ENCODE results near the gene MAL.

Gene MAL

GRCh38 chr2:94979406-94980375 lies 45.8 kb upstream of the MAL start:
- Histone ChIP-seq H2BK5ac (ENCODE audit: low read length) (no peak overlapping the region), H2AK5ac (ENCODE audit: low read depth, low read length) (no peak overlapping the region), H2BK12ac (ENCODE audit: low read length) (no peak overlapping the region), H3K4me3 (ENCODE audit: low read length in 2 of 2) (no peak overlapping the region), H3K4ac (ENCODE audit: low read length) (no peak overlapping the region), H3K27me3 (ENCODE audit: control insufficient read depth in 3 of 3, insufficient read depth in 3 of 3, low read depth in 1 of 3, low read length in 3 of 3) (peaks cover 0 to 2% (median 0%) of the 10 kb centered on the region in 3 experiments), H3K9me3 (replicated peaks in 1 of 2; ENCODE audit: control insufficient read depth in 2 of 2, insufficient read depth in 1 of 2, low read depth in 1 of 2, low read length in 2 of 2) (no peaks in the 10 kb centered on the region), H4K8ac (ENCODE audit: low read depth, low read length) (no peak overlapping the region), H3K27ac (replicated peaks; ENCODE audit: low read length) (no peak overlapping the region), H3K79me1 (ENCODE audit: low read depth, low read length) (peaks cover 2% of the 10 kb centered on the region), H3K23ac (ENCODE audit: low read depth, low read length, poor library complexity) (no peak overlapping the region), H3K4me1 (ENCODE audit: control insufficient read depth in 2 of 2, insufficient read depth in 1 of 2, low read depth in 1 of 2, low read length in 2 of 2) (no peaks in the 10 kb centered on the region), H3K14ac (ENCODE audit: low read length) (no peak overlapping the region), H3K9ac (ENCODE audit: low read depth, low read length, poor library complexity) (no peak overlapping the region), H2BK15ac (ENCODE audit: low read length) (no peak overlapping the region), H3K36me3 (replicated peaks in 1 of 2; ENCODE audit: control insufficient read depth in 2 of 2, insufficient read depth in 2 of 2, low read length in 2 of 2) (no peaks in the 10 kb centered on the region), H2AFZ (ENCODE audit: low read length) (no peak overlapping the region), H3K18ac (ENCODE audit: low read length) (no peak overlapping the region), H4K91ac (ENCODE audit: low read depth, low read length, poor library complexity) (no peak overlapping the region), H2BK120ac (ENCODE audit: low read depth, low read length) (no peak overlapping the region), H3K4me2 (ENCODE audit: insufficient read depth, low read length, poor library complexity, severe bottlenecking) (no peak overlapping the region)
- no peak for DNase-seq (ENCODE audit: low spot score)
- no CpG with 5 or more reads among the region's 10 CpGs for WGBS, 2 donors (ENCODE audit: extremely low coverage in 2 of 2, insufficient read length in 2 of 2, insufficient replicate concordance in 1 of 2)

- H4K8ac ChIP-seq (ENCODE audit: low read depth, low read length), result no peak overlapping the region
- peaks cover 2% of the 10 kb centered on the region for H3K79me1 ChIP-seq (ENCODE audit: low read depth, low read length)
- peak overlapping the region; percentile 43 for H2AK5ac ChIP-seq (ENCODE audit: low read depth, low read length)
- H3K18ac ChIP-seq (ENCODE audit: low read length), result peak overlapping the region; percentile 25
- no peak overlapping the region for H2AFZ ChIP-seq (ENCODE audit: low read length)
- H3K27me3 ChIP-seq (ENCODE audit: control insufficient read depth in 3 of 3, insufficient read depth in 3 of 3, low read depth in 1 of 3, low read length in 3 of 3), result peaks cover 0 to 5% (median 0%) of the 10 kb centered on the region in 3 experiments
- no peak overlapping the region for H2BK5ac ChIP-seq (ENCODE audit: low read length)
- H2BK12ac ChIP-seq (ENCODE audit: low read length), result no peak overlapping the region
- H3K4me2 ChIP-seq (ENCODE audit: insufficient read depth, low read length, poor library complexity, severe bottlenecking), result no peak overlapping the region
- H3K23ac ChIP-seq (ENCODE audit: low read depth, low read length, poor library complexity), result no peak overlapping the region
- H2BK120ac ChIP-seq (ENCODE audit: low read depth, low read length), result no peak overlapping the region
- H3K4me3 ChIP-seq (ENCODE audit: low read length in 2 of 2), result no peak overlapping the region
- no peak overlapping the region for H3K4ac ChIP-seq (ENCODE audit: low read length)
- H3K9me3 ChIP-seq (replicated peaks in 1 of 2; ENCODE audit: control insufficient read depth in 2 of 2, insufficient read depth in 1 of 2, low read depth in 1 of 2, low read length in 2 of 2), result no peaks in the 10 kb centered on the region
- WGBS, 2 donors (ENCODE audit: extremely low coverage in 2 of 2, insufficient read length in 2 of 2, insufficient replicate concordance in 1 of 2), result no CpG with 5 or more reads among the region's 15 CpGs
- H3K9ac ChIP-seq (ENCODE audit: low read depth, low read length, poor library complexity), result no peak overlapping the region
- no peak overlapping the region for H3K27ac ChIP-seq (replicated peaks; ENCODE audit: low read length)
- no peaks in the 10 kb centered on the region for H3K4me1 ChIP-seq (ENCODE audit: control insufficient read depth in 2 of 2, insufficient read depth in 1 of 2, low read depth in 1 of 2, low read length in 2 of 2)
- no peak overlapping the region for H3K14ac ChIP-seq (ENCODE audit: low read length)
- H4K91ac ChIP-seq (ENCODE audit: low read depth, low read length, poor library complexity), result no peak overlapping the region
- no peak overlapping the region for H2BK15ac ChIP-seq (ENCODE audit: low read length)
- H3K36me3 ChIP-seq (replicated peaks in 1 of 2; ENCODE audit: control insufficient read depth in 2 of 2, insufficient read depth in 2 of 2, low read length in 2 of 2), result no peaks in the 10 kb centered on the region
- DNase-seq (ENCODE audit: low spot score), result no peak
Measured at GRCh38 chr2:94980406-94980805, 45.1 kb upstream of the MAL start.

GRCh38 chr2:94982156-94982555 lies 43.4 kb upstream of the MAL start:
- WGBS, 2 donors (ENCODE audit: extremely low coverage in 2 of 2, insufficient read length in 2 of 2, insufficient replicate concordance in 1 of 2), result no CpG with 5 or more reads among the region's 6 CpGs
- Histone ChIP-seq H3K4me1 (ENCODE audit: control insufficient read depth in 2 of 2, insufficient read depth in 1 of 2, low read depth in 1 of 2, low read length in 2 of 2) (no peaks in the 10 kb centered on the region), H2AK5ac (ENCODE audit: low read depth, low read length) (no peak overlapping the region), H2BK5ac (ENCODE audit: low read length) (no peak overlapping the region), H3K14ac (ENCODE audit: low read length) (no peak overlapping the region), H4K91ac (ENCODE audit: low read depth, low read length, poor library complexity) (no peak overlapping the region), H4K8ac (ENCODE audit: low read depth, low read length) (no peak overlapping the region), H3K9ac (ENCODE audit: low read depth, low read length, poor library complexity) (no peak overlapping the region), H3K9me3 (replicated peaks in 1 of 2; ENCODE audit: control insufficient read depth in 2 of 2, insufficient read depth in 1 of 2, low read depth in 1 of 2, low read length in 2 of 2) (no peaks in the 10 kb centered on the region), H2BK15ac (ENCODE audit: low read length) (no peak overlapping the region), H3K23ac (ENCODE audit: low read depth, low read length, poor library complexity) (no peak overlapping the region), H3K79me1 (ENCODE audit: low read depth, low read length) (peaks cover 2% of the 10 kb centered on the region), H3K4ac (ENCODE audit: low read length) (no peak overlapping the region), H2BK120ac (ENCODE audit: low read depth, low read length) (no peak overlapping the region), H3K27ac (replicated peaks; ENCODE audit: low read length) (no peak overlapping the region), H3K27me3 (ENCODE audit: control insufficient read depth in 3 of 3, insufficient read depth in 3 of 3, low read depth in 1 of 3, low read length in 3 of 3) (peaks cover 0 to 5% (median 3%) of the 10 kb centered on the region in 3 experiments), H3K18ac (ENCODE audit: low read length) (no peak overlapping the region), H3K36me3 (replicated peaks in 1 of 2; ENCODE audit: control insufficient read depth in 2 of 2, insufficient read depth in 2 of 2, low read length in 2 of 2) (no peaks in the 10 kb centered on the region), H3K4me3 (ENCODE audit: low read length in 2 of 2) (no peak overlapping the region), H2AFZ (ENCODE audit: low read length) (no peak overlapping the region), H2BK12ac (ENCODE audit: low read length) (no peak overlapping the region), H3K4me2 (ENCODE audit: insufficient read depth, low read length, poor library complexity, severe bottlenecking) (no peak overlapping the region)
- no peak for DNase-seq (ENCODE audit: low spot score)

- H3K27me3 ChIP-seq (ENCODE audit: control insufficient read depth in 3 of 3, insufficient read depth in 3 of 3, low read depth in 1 of 3, low read length in 3 of 3), result peaks cover 0 to 4% (median 3%) of the 10 kb centered on the region in 3 experiments
- H2AFZ ChIP-seq (ENCODE audit: low read length), result no peak overlapping the region
- no peak overlapping the region for H3K4me2 ChIP-seq (ENCODE audit: insufficient read depth, low read length, poor library complexity, severe bottlenecking)
- no peaks in the 10 kb centered on the region for H3K9me3 ChIP-seq (replicated peaks in 1 of 2; ENCODE audit: control insufficient read depth in 2 of 2, insufficient read depth in 1 of 2, low read depth in 1 of 2, low read length in 2 of 2)
- no peak overlapping the region for H2BK15ac ChIP-seq (ENCODE audit: low read length)
- no peak overlapping the region for H3K23ac ChIP-seq (ENCODE audit: low read depth, low read length, poor library complexity)
- H4K91ac ChIP-seq (ENCODE audit: low read depth, low read length, poor library complexity), result no peak overlapping the region
- no peak overlapping the region for H2AK5ac ChIP-seq (ENCODE audit: low read depth, low read length)
- no peak overlapping the region for H3K4ac ChIP-seq (ENCODE audit: low read length)
- H3K27ac ChIP-seq (replicated peaks; ENCODE audit: low read length), result no peak overlapping the region
- H3K79me1 ChIP-seq (ENCODE audit: low read depth, low read length), result peaks cover 2% of the 10 kb centered on the region
- H3K4me3 ChIP-seq (ENCODE audit: low read length in 2 of 2), result no peak overlapping the region
- H2BK120ac ChIP-seq (ENCODE audit: low read depth, low read length), result no peak overlapping the region
- no peaks in the 10 kb centered on the region for H3K4me1 ChIP-seq (ENCODE audit: control insufficient read depth in 2 of 2, insufficient read depth in 1 of 2, low read depth in 1 of 2, low read length in 2 of 2)
- no peak overlapping the region for H2BK12ac ChIP-seq (ENCODE audit: low read length)
- H4K8ac ChIP-seq (ENCODE audit: low read depth, low read length), result no peak overlapping the region
- H3K18ac ChIP-seq (ENCODE audit: low read length), result no peak overlapping the region
- no peak for DNase-seq (ENCODE audit: low spot score)
- H2BK5ac ChIP-seq (ENCODE audit: low read length), result no peak overlapping the region
- no peak overlapping the region for H3K14ac ChIP-seq (ENCODE audit: low read length)
- H3K9ac ChIP-seq (ENCODE audit: low read depth, low read length, poor library complexity), result no peak overlapping the region
- no peaks in the 10 kb centered on the region for H3K36me3 ChIP-seq (replicated peaks in 1 of 2; ENCODE audit: control insufficient read depth in 2 of 2, insufficient read depth in 2 of 2, low read length in 2 of 2)
- WGBS, 2 donors (ENCODE audit: extremely low coverage in 2 of 2, insufficient read length in 2 of 2, insufficient replicate concordance in 1 of 2), result no CpG with 5 or more reads among the region's 3 CpGs
Measured at GRCh38 chr2:94982675-94983074, 42.8 kb upstream of the MAL start.
